ENCODE results near the gene DAPK2. TPM values are rescaled to one million over a fixed set of nuclear protein-coding genes. Genes with fewer than 3 reads are reported as not detected.

The DAPK2 gene
- total and polyA plus RNA-seq, 2 donors (not counting 1 experiment from before 2014, with no cell fraction given) = 8.3 to 31.9 TPM

DNA sequence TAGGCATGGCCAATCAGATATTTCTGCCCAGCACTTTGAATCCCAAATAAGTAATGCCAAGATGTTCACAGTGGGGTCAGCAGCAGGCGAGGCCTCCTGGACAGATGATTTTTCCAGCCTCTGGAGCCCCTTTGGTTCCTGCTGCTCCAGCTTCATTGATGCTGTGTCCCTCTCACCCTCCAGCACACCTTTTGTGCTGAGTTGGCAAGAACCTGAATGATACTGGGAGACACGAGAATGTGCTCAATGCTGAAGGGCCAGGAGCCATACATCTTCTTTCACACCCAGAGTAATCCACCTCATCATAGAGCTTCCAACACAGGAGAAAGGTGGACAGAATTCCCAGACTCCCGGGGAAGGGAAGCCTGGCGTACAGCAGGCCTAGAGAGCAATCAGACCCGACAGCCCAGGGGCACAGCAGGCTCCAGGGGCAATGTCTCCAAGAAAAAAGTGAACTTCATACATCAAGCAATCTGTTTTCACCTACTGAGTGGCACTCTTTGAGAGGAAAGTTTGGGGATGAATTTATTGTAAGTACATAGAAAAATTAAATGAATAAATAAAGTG lies 6.7 kb upstream of the DAPK2 start:
- no peaks in the 10 kb centered on the region for H3K9me3 ChIP-seq (ENCODE audit: control extremely low read depth in 1 of 3, control insufficient read depth in 2 of 3, insufficient read depth in 1 of 3, low read length in 2 of 3)
- no peaks in the 10 kb centered on the region for H3K79me2 ChIP-seq (ENCODE audit: control insufficient read depth, insufficient read depth, low read length)
- ATAC-seq (ENCODE audit: low read depth) = no peak
- no peaks in the 10 kb centered on the region for H3K27me3 ChIP-seq (replicated peaks in 1 of 4; ENCODE audit: control extremely low read depth in 1 of 4, control insufficient read depth in 3 of 4, insufficient read depth in 4 of 4, low read length in 3 of 4)
- peaks cover 21 to 29% of the 10 kb centered on the region in 2 donors for H3K4me1 ChIP-seq (ENCODE audit: control insufficient read depth in 2 of 2, insufficient read depth in 2 of 2, low read length in 2 of 2)
- intact Hi-C loops (cut with micrococcal nuclease) = no loop called here
- 98% methylated on average over 4 of the region's 5 CpGs for WGBS (ENCODE audit: insufficient coverage)
- POLR2A ChIA-PET = no interaction called here
- H2AFZ ChIP-seq (ENCODE audit: insufficient read depth, low read depth, low read length, poor library complexity, severe bottlenecking) = no peak overlapping the region
- no peak overlapping the region for H3K27ac ChIP-seq (ENCODE audit: low read length in 2 of 2)
- TF ChIP-seq, protein P1, sequence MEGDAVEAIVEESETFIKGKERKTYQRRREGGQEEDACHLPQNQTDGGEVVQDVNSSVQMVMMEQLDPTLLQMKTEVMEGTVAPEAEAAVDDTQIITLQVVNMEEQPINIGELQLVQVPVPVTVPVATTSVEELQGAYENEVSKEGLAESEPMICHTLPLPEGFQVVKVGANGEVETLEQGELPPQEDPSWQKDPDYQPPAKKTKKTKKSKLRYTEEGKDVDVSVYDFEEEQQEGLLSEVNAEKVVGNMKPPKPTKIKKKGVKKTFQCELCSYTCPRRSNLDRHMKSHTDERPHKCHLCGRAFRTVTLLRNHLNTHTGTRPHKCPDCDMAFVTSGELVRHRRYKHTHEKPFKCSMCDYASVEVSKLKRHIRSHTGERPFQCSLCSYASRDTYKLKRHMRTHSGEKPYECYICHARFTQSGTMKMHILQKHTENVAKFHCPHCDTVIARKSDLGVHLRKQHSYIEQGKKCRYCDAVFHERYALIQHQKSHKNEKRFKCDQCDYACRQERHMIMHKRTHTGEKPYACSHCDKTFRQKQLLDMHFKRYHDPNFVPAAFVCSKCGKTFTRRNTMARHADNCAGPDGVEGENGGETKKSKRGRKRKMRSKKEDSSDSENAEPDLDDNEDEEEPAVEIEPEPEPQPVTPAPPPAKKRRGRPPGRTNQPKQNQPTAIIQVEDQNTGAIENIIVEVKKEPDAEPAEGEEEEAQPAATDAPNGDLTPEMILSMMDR (IDR thresholded peaks at IDR 0.05) = no peak
- TF ChIP-seq EZH2 (IDR thresholded peaks at IDR 0.05; ENCODE audit: borderline replicate concordance, insufficient read depth, low read depth, low read length, poor library complexity, severe bottlenecking) = no peak
- no peaks in the 10 kb centered on the region for H3K36me3 ChIP-seq (replicated peaks in 1 of 2; ENCODE audit: control extremely low read depth in 1 of 2, control insufficient read depth in 1 of 2, extremely low read depth in 1 of 2, insufficient read depth in 2 of 2, low read length in 1 of 2)
- Mint-ChIP-seq H3K4me3 (no peak overlapping the region), H3K27me3 (no peaks in the 10 kb centered on the region), H3K4me1 (peaks cover 18% of the 10 kb centered on the region), H3K27ac (no peak overlapping the region), H3K9me3 (ENCODE audit: insufficient read depth) (no peaks in the 10 kb centered on the region)
- DNase-seq = no peak
- peaks cover 3% of the 10 kb centered on the region for H4K20me1 ChIP-seq (ENCODE audit: control insufficient read depth, insufficient read depth, low read length, poor library complexity, severe bottlenecking)
- no peak overlapping the region for H3K4me3 ChIP-seq (ENCODE audit: control extremely low read depth in 1 of 5, extremely low read depth in 1 of 5, insufficient read depth in 1 of 5, low read depth in 2 of 5, low read length in 4 of 5)
- CTCF ChIA-PET = interaction anchor here (1.2 to 1.4 kb wide), 2 partner anchors 18 to 42 kb away, joined by 3 to 4 read pairs; no protein-coding TSS in a partner anchor
- no peak overlapping the region for H3K9ac ChIP-seq (ENCODE audit: low read length)
- no peak overlapping the region for H3K4me2 ChIP-seq (replicated peaks; ENCODE audit: low read depth, low read length, poor library complexity, severe bottlenecking)

- H3K27ac Mint-ChIP-seq = no peak overlapping the region
- H3K79me2 ChIP-seq (ENCODE audit: control insufficient read depth, insufficient read depth, low read length) = no peaks in the 10 kb centered on the region
- no peak overlapping the region for H3K4me2 ChIP-seq (replicated peaks; ENCODE audit: low read depth, low read length, poor library complexity, severe bottlenecking)
- DNase-seq (no peak), ATAC-seq (ENCODE audit: low read depth) (no peak)
- H3K4me3 ChIP-seq (ENCODE audit: control extremely low read depth in 1 of 5, extremely low read depth in 1 of 5, insufficient read depth in 1 of 5, low read depth in 2 of 5, low read length in 4 of 5) = no peak overlapping the region
- no peak for TF ChIP-seq EZH2 (IDR thresholded peaks at IDR 0.05; ENCODE audit: borderline replicate concordance, insufficient read depth, low read depth, low read length, poor library complexity, severe bottlenecking)
- TF ChIP-seq, protein P1 (IDR thresholded peaks at IDR 0.05) = no peak
- H2AFZ ChIP-seq (ENCODE audit: insufficient read depth, low read depth, low read length, poor library complexity, severe bottlenecking) = no peak overlapping the region
- peaks cover 7% of the 10 kb centered on the region for H4K20me1 ChIP-seq (ENCODE audit: control insufficient read depth, insufficient read depth, low read length, poor library complexity, severe bottlenecking)
- no peaks in the 10 kb centered on the region for H3K9me3 ChIP-seq (ENCODE audit: control extremely low read depth in 1 of 3, control insufficient read depth in 2 of 3, insufficient read depth in 1 of 3, low read length in 2 of 3)
- H3K9me3 Mint-ChIP-seq (ENCODE audit: insufficient read depth) = no peaks in the 10 kb centered on the region
- no peaks in the 10 kb centered on the region for H3K27me3 ChIP-seq (replicated peaks in 1 of 4; ENCODE audit: control extremely low read depth in 1 of 4, control insufficient read depth in 3 of 4, insufficient read depth in 4 of 4, low read length in 3 of 4)
- 97% methylated on average over 4 of the region's 6 CpGs for WGBS (ENCODE audit: insufficient coverage)
- H3K9ac ChIP-seq (ENCODE audit: low read length) = no peak overlapping the region
- no peak overlapping the region for H3K4me3 Mint-ChIP-seq
- no peaks in the 10 kb centered on the region for H3K36me3 ChIP-seq (replicated peaks in 1 of 2; ENCODE audit: control extremely low read depth in 1 of 2, control insufficient read depth in 1 of 2, extremely low read depth in 1 of 2, insufficient read depth in 2 of 2, low read length in 1 of 2)
- intact Hi-C loops (cut with micrococcal nuclease) = no loop called here
- ChIA-PET CTCF (interaction anchor here (1.5 to 2.1 kb wide), 2 partner anchors 102 to 299 kb away, joined by 4 to 8 read pairs; no protein-coding TSS in a partner anchor), POLR2A (no interaction called here)
- H3K4me1 ChIP-seq (ENCODE audit: control insufficient read depth in 2 of 2, insufficient read depth in 2 of 2, low read length in 2 of 2) = peaks cover 34 to 43% of the 10 kb centered on the region in 2 donors
- no peaks in the 10 kb centered on the region for H3K27me3 Mint-ChIP-seq
- peaks cover 30% of the 10 kb centered on the region for H3K4me1 Mint-ChIP-seq
- no peak overlapping the region for H3K27ac ChIP-seq (ENCODE audit: low read length in 2 of 2)
These were observed 5.3 kb upstream of the DAPK2 start for GRCh38 chr15:64051407-64052259.

Measured in B cell (primary cell).